Measurements from ENCODE around the gene FEN1. TPM values are rescaled to one million over a fixed set of nuclear protein-coding genes. Genes with fewer than 3 reads are reported as not detected.

FEN1 gene
- total and polyA plus RNA-seq, 2 of the 13 experiments (the other 11 are each of a cell fraction or from before 2014, with no cell fraction given): 12.4 to 102 TPM

DNA sequence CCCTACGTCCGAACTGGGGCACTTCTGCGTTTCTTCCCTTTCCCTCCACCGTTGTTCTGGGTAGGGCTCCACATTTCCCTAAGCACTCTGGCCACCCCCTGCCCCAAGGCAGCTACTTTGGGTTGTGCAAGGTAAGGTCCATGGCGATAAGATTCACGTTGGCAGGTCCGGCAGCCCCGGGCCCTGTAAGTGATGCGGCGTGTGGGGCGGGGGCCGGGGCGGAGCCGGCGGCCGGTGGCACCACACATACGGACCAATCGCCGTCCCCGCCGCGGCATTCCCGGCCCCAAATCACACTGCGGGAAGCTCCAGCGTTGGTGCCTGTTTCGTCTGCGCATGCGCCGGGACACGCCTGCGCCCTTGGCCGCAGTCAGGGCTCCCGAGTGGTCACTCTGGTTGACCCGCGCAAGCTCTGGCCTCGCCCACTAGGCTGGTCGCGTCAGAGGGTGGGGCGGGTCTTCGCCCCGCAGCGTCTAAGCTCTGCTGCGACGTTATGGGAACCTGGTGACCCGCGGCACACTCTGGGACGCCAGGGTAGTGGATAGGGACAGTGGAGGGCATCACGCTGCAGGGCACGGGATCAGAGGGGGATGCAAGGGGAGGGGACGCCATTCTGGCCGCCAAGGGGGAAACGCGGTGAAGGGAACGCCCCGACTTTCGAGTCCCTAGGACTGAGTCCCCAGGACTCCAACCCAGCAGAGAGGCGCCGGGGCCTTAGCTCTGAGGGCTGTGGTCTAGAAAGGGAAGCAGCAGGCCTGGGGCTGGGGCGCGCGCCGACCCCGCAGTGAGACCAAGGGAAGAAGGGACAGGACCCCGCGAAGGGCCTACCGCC is 22.5 kb downstream of the FEN1 start (continued):
- peak; percentile 83 for TF ChIP-seq CEBPB (IDR thresholded peaks at IDR 0.05; ENCODE audit: borderline replicate concordance, low read depth, low read length)
- TF ChIP-seq SMARCE1 (IDR thresholded peaks at IDR 0.05; ENCODE audit: borderline replicate concordance): no peak
- no peak for TF ChIP-seq MZF1 (CRISPR knock-in tag; IDR thresholded peaks at IDR 0.05; ENCODE audit: borderline replicate concordance)
- TF ChIP-seq CSRNP2 (CRISPR knock-in tag; conservative IDR thresholded peaks at IDR 0.05; ENCODE audit: low read depth): no peak
- peak; percentile 85 for TF ChIP-seq ZFP91 (CRISPR knock-in tag; IDR thresholded peaks at IDR 0.05; ENCODE audit: borderline replicate concordance)
- TF ChIP-seq TSC22D2 (CRISPR knock-in tag; IDR thresholded peaks at IDR 0.05; ENCODE audit: borderline replicate concordance): no peak; the same call in 1 of the 2 replicates
- TF ChIP-seq ZNF367 (CRISPR knock-in tag; IDR thresholded peaks at IDR 0.05; ENCODE audit: borderline replicate concordance): no peak
- TF ChIP-seq NFKBIZ (CRISPR knock-in tag; IDR thresholded peaks at IDR 0.05): no peak
- TF ChIP-seq HDAC2 (CRISPR knock-in tag; IDR thresholded peaks at IDR 0.05): peak; percentile 56
- TF ChIP-seq, protein P1, sequence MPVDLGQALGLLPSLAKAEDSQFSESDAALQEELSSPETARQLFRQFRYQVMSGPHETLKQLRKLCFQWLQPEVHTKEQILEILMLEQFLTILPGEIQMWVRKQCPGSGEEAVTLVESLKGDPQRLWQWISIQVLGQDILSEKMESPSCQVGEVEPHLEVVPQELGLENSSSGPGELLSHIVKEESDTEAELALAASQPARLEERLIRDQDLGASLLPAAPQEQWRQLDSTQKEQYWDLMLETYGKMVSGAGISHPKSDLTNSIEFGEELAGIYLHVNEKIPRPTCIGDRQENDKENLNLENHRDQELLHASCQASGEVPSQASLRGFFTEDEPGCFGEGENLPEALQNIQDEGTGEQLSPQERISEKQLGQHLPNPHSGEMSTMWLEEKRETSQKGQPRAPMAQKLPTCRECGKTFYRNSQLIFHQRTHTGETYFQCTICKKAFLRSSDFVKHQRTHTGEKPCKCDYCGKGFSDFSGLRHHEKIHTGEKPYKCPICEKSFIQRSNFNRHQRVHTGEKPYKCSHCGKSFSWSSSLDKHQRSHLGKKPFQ (CRISPR knock-in tag; IDR thresholded peaks at IDR 0.05; ENCODE audit: insufficient replicate concordance): peak; percentile 85
- TF ChIP-seq RFXANK (CRISPR knock-in tag; IDR thresholded peaks at IDR 0.05): peak; percentile 36; the same call in 1 of the 2 replicates
- 0 out of 2 replicates have a peak, but pooled peaks have one; percentile 49 for TF ChIP-seq ZNF619 (CRISPR knock-in tag; IDR thresholded peaks at IDR 0.05)
- peak; percentile 92 for TF ChIP-seq ZNF724P (CRISPR knock-in tag; IDR thresholded peaks at IDR 0.05; ENCODE audit: borderline replicate concordance)
- TF ChIP-seq GMEB2 (CRISPR knock-in tag; IDR thresholded peaks at IDR 0.05; ENCODE audit: low read depth): no peak
- no peak; the same call in 1 of the 2 replicates for TF ChIP-seq ZNF230 (CRISPR knock-in tag; IDR thresholded peaks at IDR 0.05)
- TF ChIP-seq KLF12 (CRISPR knock-in tag; IDR thresholded peaks at IDR 0.05; ENCODE audit: borderline replicate concordance): peak; percentile 89; the same call in 1 of the 2 replicates
- TF ChIP-seq TFDP1 (CRISPR knock-in tag; IDR thresholded peaks at IDR 0.05; ENCODE audit: borderline replicate concordance): peak; percentile 74
- TF ChIP-seq HOXD1 (CRISPR knock-in tag; IDR thresholded peaks at IDR 0.05): peak; percentile 80; the same call in 1 of the 2 replicates
- no peak for TF ChIP-seq HOXA9 (CRISPR knock-in tag; IDR thresholded peaks at IDR 0.05; ENCODE audit: borderline replicate concordance)
- peak; percentile 71; the same call in 1 of the 2 replicates for TF ChIP-seq MTERF4 (CRISPR knock-in tag; IDR thresholded peaks at IDR 0.05)
